Epithelial cell of esophagus (primary cell): ENCODE results near the gene GHR.

ENCODE experiments used
- DNase-seq: peaks from one replicate; pipeline ENCODE4 v3.0.0; 2010; ENCODE audit warnings: low read depth
- H3K4me3 ChIP-seq: 2 replicates; pipeline ENCODE4 v1.5.1; 2011; ENCODE audit warnings: mild to moderate bottlenecking, low read length, control low read depth
- CTCF ChIP-seq: IDR thresholded peaks from 2 replicates; pipeline ENCODE4 v1.5.1; 2011; ENCODE audit warnings: low read depth, mild to moderate bottlenecking, low read length, control low read depth, inconsistent platforms; ENCODE audit not compliant: insufficient read depth; ENCODE audit errors: missing control alignments

GHR gene

GRCh38 chr5:42605490-42605889, 182.3 kb downstream of the GHR start:
- DNase-seq = no peak
- TF ChIP-seq CTCF = no peak
- H3K4me3 ChIP-seq = no peak overlapping the region

GRCh38 chr5:42606464-42606869, 183.2 kb downstream of the GHR start:
- TF ChIP-seq CTCF = no peak
- no peak overlapping the region for H3K4me3 ChIP-seq
- no peak for DNase-seq

- TF ChIP-seq CTCF = no peak
- no peak overlapping the region for H3K4me3 ChIP-seq
- no peak for DNase-seq
Observed at GRCh38 chr5:42611437-42611836, 188.2 kb downstream of the GHR start.

GRCh38 chr5:42612750-42613366, 189.6 kb downstream of the GHR start:
- peak; percentile 36 for DNase-seq
- TF ChIP-seq CTCF = no peak

GRCh38 chr5:42614509-42614908, 191.3 kb downstream of the GHR start:
- no peak overlapping the region for H3K4me3 ChIP-seq
- no peak for TF ChIP-seq CTCF
- peak; percentile 28 for DNase-seq

More at GRCh38 chr5:42612750-42613366, 189.6 kb downstream of the GHR start:
- H3K4me3 ChIP-seq = no peak overlapping the region

GRCh38 chr5:42620579-42621216, 197.5 kb downstream of the GHR start:
- peak; percentile 76 for DNase-seq
- no peak for TF ChIP-seq CTCF
- no peak overlapping the region for H3K4me3 ChIP-seq

GRCh38 chr5:42621242-42621641, 198.0 kb downstream of the GHR start:
- no peak overlapping the region for H3K4me3 ChIP-seq
- no peak for TF ChIP-seq CTCF

More at GRCh38 chr5:42621242-42621641, 198.0 kb downstream of the GHR start:
- DNase-seq = no peak
